Measurements from ENCODE around the gene EED. TPM values are rescaled to one million over a fixed set of nuclear protein-coding genes. Genes with fewer than 3 reads are reported as not detected.
"Not testable (repeated sequence)": the region's sequence is repeated elsewhere in the genome, so short reads cannot be mapped to it uniquely, and the experiment has no call there.

The EED gene
- total RNA-seq, 1 experiment from 2014 or later, result 18.6 TPM

DNA sequence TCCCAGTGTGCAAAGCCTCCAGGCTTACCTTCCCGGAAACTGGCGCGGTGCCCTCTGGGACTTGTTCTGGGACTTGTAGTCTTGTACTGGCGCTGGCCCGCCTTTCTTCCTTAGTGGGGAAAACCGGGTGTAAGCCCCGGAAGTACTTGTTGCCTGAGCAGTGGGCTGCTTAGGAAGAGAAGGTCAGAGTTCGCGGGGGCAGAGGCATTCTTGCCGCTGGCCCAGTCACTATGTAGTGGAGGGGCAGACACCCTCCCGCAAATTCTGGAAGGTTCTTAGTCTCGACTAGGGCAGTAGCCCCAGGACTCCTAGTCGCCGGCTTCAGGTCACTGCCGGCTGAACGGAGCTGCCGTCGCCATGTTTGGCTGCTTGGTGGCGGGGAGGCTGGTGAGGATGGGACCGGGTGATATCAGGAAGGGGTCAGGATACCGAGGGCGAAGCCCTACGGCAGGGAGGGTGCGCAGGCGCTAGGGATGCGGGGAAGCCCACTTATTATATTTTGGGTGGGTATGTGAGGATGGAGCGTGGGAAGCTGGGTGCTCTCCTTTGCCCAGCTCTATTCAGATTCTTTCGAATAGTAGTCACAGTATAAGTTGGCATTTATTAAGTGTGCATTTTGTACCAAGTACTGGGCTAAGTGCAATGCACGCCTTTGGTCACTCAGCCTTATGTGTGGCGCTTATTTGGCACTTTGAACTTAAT lies 57.7 kb downstream of the EED start, which contains the start of gene HIKESHI:
TSS of gene HIKESHI (plus strand) at position 149 of the 702 bp plus-strand sequence. CDS start at position 358, 209 bp downstream.
- DNase-seq, result peak; percentile 99
- peaks cover 12% of the 10 kb centered on the region for H3K36me3 ChIP-seq
- no peaks in the 10 kb centered on the region for H3K9me3 ChIP-seq
- peak within 1 kb of the TSS; percentile 72 for H3K4me3 ChIP-seq
- no peaks in the 10 kb centered on the region for H3K27me3 ChIP-seq

- Histone ChIP-seq H3K9me3 (no peaks in the 10 kb centered on the region), H3K36me3 (peaks cover 12% of the 10 kb centered on the region), H3K27me3 (no peaks in the 10 kb centered on the region), H3K4me3 (peak overlapping the region; percentile 72)
- DNase-seq, result peak; percentile 4
These were observed 58.7 kb downstream of the EED start for GRCh38 chr11:86303257-86303656.

DNA sequence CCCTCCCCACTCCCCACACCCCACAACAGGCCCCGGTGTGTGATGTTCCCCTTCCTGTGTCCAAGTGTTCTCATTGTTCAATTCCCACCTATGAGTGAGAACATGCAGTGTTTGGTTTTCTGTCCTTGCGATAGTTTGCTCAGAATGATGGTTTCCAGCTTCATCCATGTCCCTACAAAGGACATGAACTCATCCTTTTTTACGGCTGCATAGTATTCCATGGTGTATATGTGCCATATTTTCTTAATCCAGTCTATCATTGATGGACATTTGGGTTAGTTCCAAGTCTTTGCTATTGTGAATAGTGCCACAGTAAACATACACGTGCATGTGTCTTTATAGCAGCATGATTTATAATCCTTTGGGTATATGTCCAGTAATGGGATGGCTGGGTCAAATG lies 64.2 kb downstream of the EED start:
- H3K4me3 ChIP-seq, DNase-seq, H3K27me3 ChIP-seq, H3K9me3 ChIP-seq: not testable (repeated sequence)
- peaks cover 24% of the 10 kb centered on the region for H3K36me3 ChIP-seq

DNA sequence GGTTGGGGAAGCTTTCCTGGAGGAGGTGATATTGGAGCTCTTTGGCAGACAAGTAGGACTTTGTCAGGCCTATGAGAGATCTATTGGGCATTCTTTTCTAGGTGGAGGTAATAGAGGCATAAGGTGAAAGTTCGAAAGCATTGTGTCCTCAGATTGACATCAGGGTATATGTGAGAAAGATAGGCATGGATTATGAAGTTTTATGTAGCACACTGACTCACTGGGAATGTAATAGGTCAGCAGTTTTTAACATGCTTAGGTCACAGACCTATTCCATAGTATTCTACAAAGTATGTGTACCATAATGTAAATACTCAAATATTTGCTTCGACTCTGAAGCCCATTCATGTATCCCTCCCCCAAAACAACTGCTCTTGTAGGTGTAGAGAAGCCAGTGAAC lies 69.2 kb downstream of the EED start:
- no peak for DNase-seq
- Histone ChIP-seq H3K9me3 (no peaks in the 10 kb centered on the region), H3K36me3 (peaks cover 17% of the 10 kb centered on the region), H3K27me3 (no peaks in the 10 kb centered on the region), H3K4me3 (no peak overlapping the region)

DNA sequence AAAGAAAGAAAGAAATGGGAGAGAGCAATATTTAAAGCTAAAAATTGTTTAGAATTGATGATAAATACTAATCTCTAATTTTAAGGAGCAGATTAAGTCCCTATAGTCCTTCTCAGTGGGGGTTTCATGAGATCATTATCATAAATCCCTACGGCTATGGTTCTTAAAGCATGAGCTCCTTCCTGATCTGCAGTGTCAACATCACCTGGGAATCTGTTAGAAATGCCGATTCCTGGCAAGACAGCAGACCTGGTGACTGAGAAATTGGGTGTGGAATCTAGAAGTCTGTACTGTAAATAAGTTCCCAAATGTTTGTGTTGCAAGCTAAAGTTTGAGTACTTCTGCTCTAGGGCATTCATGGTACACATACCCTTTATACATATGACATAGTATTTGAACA lies 70.1 kb downstream of the EED start:
- Histone ChIP-seq H3K27me3 (no peaks in the 10 kb centered on the region), H3K36me3 (peaks cover 16% of the 10 kb centered on the region), H3K4me3 (no peak overlapping the region), H3K9me3 (no peaks in the 10 kb centered on the region)
- no peak for DNase-seq

Other genes with a start within 250 kb of the EED start
- gene PICALM, start 175.7 kb upstream of the EED start, total RNA-seq (2014; rRNA removed; shearing (Covaris generic); ENCODE audit: low replicate concordance), result 90.0 and 114 TPM in 2 replicates
- gene HIKESHI, start 57.5 kb downstream of the EED start, total RNA-seq (2014; rRNA removed; shearing (Covaris generic); ENCODE audit: low replicate concordance), result 85.1 and 88.4 TPM in 2 replicates
- gene CCDC81, start 130.1 kb downstream of the EED start, total RNA-seq (2014; rRNA removed; shearing (Covaris generic); ENCODE audit: low replicate concordance), result not detected in 2 replicates